Ascending aorta (tissue), 2 donors: ENCODE measurements around the gene RYR1. TPM values are rescaled to one million over a fixed set of nuclear protein-coding genes. Genes with fewer than 3 reads are reported as not detected.

Experiments
- DNase-seq, 2 donors: peaks; one replicate each; pipeline ENCODE4 v3.0.0-alpha.2; 2019; ENCODE audit warnings: low spot score in 2 of 2
- H3K27ac ChIP-seq, 2 donors: fragments of 200-600 bp; sonication (generic); one replicate each; pipeline ENCODE4 v1.5.1; 2016 to 2017; ENCODE audit warnings: mild to moderate bottlenecking in 1 of 2
- H3K27me3 ChIP-seq: fragments of 200-600 bp; sonication (generic); one replicate; pipeline ENCODE4 v1.5.1; 2017
- H3K36me3 ChIP-seq, 2 donors: fragments of 200-600 bp; sonication (generic); one replicate each; pipeline ENCODE4 v1.5.1; 2016
- H3K4me1 ChIP-seq, 2 donors: fragments of 200-600 bp; sonication (generic); one replicate each; pipeline ENCODE4 v1.5.1; 2016 to 2017; ENCODE audit warnings: mild to moderate bottlenecking in 1 of 2
- H3K4me3 ChIP-seq, 2 donors: fragments of 200-600 bp; sonication (generic); one replicate each; pipeline ENCODE4 v1.5.1; 2016 to 2017; ENCODE audit warnings: mild to moderate bottlenecking in 1 of 2
- H3K9me3 ChIP-seq, 2 donors: fragments of 200-600 bp; sonication (generic); one replicate each; pipeline ENCODE4 v1.5.1; 2016
- CTCF ChIP-seq, 3 experiments: fragments of 200-600 bp in 2 of 3; fragments of 450-650 bp in 1 of 3; sonication (generic) in 2 of 3; IDR thresholded peaks; one replicate each; pipeline ENCODE4 v1.5.1; 2016 to 2019; ENCODE audit warnings: antibody characterized with exemption in 3 of 3, mild to moderate bottlenecking in 1 of 3, moderate library complexity in 1 of 3
- intact Hi-C: fragments of 100-400 bp; cut with DNase I; formaldehyde crosslinking; loops from one replicate; pipeline ENCODE4 v1.15.1; 2023
- total RNA-seq: library from RNA; depleted of rRNA; stranded (reverse); fragments of >200 nt; gene quantifications from one replicate; pipeline ENCODE4 v1.1.0, GENCODE V29; 2016

Gene RYR1
- total RNA-seq, 1 donor from 2014 or later: 1.5 TPM

- no peak for DNase-seq
- Histone ChIP-seq H3K4me1 (no peaks in the 10 kb centered on the region), H3K36me3 (no peaks in the 10 kb centered on the region), H3K4me3 (no peak overlapping the region), H3K9me3 (no peaks in the 10 kb centered on the region), H3K27me3 (no peaks in the 10 kb centered on the region), H3K27ac (no peak overlapping the region)
- intact Hi-C loops: no loop called here
- no peak for TF ChIP-seq CTCF (IDR thresholded peaks at IDR 0.05)
Observed at GRCh38 chr19:38441657-38442348, 8.3 kb downstream of the RYR1 start.

DNA sequence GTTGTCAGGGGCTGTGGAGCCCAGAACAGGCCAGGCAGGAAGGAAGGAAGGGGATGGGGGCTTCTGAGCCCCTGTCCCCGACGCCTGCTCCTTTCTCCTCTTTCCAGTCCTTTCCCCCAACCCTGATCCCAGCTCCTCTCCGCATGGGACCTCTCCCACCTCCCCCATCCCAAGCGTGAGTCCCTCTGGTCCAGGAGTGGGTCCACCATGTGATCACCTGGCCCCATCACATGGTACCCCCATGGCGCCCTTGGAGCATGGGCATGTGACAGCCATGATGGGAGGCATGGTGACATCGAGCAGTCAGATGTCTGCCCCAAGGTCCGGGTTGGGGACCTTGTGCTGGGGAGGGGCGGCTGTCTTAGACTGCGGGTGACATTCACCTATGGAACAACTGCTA is 9.2 kb downstream of the RYR1 start:
- no peak overlapping the region for H3K4me3 ChIP-seq
- no peaks in the 10 kb centered on the region for H3K36me3 ChIP-seq
- no peak for DNase-seq
- no peaks in the 10 kb centered on the region for H3K27me3 ChIP-seq
- no peaks in the 10 kb centered on the region for H3K9me3 ChIP-seq
- H3K27ac ChIP-seq: no peak overlapping the region
- intact Hi-C loops: no loop called here
- TF ChIP-seq CTCF (IDR thresholded peaks at IDR 0.05): no peak
- no peaks in the 10 kb centered on the region for H3K4me1 ChIP-seq

DNA sequence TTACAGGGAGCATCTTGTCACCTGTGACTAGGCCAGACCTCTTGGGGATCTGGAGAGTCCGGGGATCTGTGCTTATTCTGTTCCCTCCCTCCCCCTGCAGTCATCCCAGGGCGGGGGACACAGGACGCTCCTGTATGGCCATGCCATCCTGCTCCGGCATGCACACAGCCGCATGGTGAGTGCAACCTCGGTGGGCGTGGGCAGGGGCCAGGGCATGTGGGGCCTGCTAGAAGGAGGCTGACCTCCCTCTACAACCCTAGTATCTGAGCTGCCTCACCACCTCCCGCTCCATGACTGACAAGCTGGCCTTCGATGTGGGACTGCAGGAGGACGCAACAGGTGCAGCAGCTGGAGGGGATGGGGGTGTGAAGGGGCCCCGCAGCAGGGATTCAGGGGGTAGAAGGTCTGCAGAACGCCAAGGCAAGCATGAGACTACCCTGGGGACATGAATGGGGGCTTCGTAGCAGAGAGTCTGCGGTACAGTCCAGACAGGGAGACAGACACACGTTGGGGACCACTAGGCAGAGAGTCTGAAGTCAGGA is 10.0 kb downstream of the RYR1 start:
- no peak overlapping the region for H3K4me3 ChIP-seq
- H3K36me3 ChIP-seq: no peaks in the 10 kb centered on the region
- H3K9me3 ChIP-seq: no peaks in the 10 kb centered on the region
- no peak for TF ChIP-seq CTCF (IDR thresholded peaks at IDR 0.05)
- no peaks in the 10 kb centered on the region for H3K4me1 ChIP-seq
- no peak for DNase-seq
- H3K27me3 ChIP-seq: no peaks in the 10 kb centered on the region
- H3K27ac ChIP-seq: no peak overlapping the region
- intact Hi-C loops: no loop called here

DNA sequence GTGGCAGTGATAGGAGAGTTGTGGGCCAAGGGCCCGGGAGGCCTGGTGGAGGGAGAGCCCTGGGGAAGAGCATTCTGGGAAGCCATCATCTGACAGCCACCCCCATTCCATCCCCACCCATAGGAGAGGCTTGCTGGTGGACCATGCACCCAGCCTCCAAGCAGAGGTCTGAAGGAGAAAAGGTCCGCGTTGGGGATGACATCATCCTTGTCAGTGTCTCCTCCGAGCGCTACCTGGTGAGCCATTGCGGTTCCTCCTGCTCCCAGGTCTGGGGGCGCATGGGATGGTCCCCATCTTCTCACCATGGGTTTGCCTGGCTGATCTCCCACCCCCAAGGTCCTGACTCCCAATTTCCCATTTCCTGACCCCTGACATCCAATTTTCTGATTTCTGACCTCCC is 10.5 kb downstream of the RYR1 start:
- Histone ChIP-seq H3K27ac (no peak overlapping the region), H3K4me1 (no peaks in the 10 kb centered on the region), H3K27me3 (no peaks in the 10 kb centered on the region), H3K9me3 (no peaks in the 10 kb centered on the region), H3K36me3 (no peaks in the 10 kb centered on the region), H3K4me3 (no peak overlapping the region)
- DNase-seq: no peak
- intact Hi-C loops: no loop called here
- TF ChIP-seq CTCF (IDR thresholded peaks at IDR 0.05): no peak

GRCh38 chr19:38445362-38445761 is 11.9 kb downstream of the RYR1 start:
- TF ChIP-seq CTCF (IDR thresholded peaks at IDR 0.05): no peak
- H3K27ac ChIP-seq: no peak overlapping the region
- H3K36me3 ChIP-seq: no peaks in the 10 kb centered on the region
- intact Hi-C loops: no loop called here
- no peaks in the 10 kb centered on the region for H3K4me1 ChIP-seq
- no peak overlapping the region for H3K4me3 ChIP-seq
- no peaks in the 10 kb centered on the region for H3K9me3 ChIP-seq
- H3K27me3 ChIP-seq: no peaks in the 10 kb centered on the region
- DNase-seq: no peak
